Adipocyte (in vitro differentiated cells): ENCODE data around the gene FAHD1.

Experiments used
- DNase-seq: peaks from one replicate; pipeline ENCODE4 v3.0.0-alpha.2; 2015; ENCODE audit warnings: low read depth
- H3K27me3 ChIP-seq: replicated peaks from 2 replicates; pipeline ENCODE4 v1.7.0; 2013; ENCODE audit warnings: mild to moderate bottlenecking, low read length, moderate library complexity; ENCODE audit not compliant: control insufficient read depth, insufficient read depth
- H3K36me3 ChIP-seq: 2 replicates; pipeline ENCODE4 v1.7.0; 2013; ENCODE audit warnings: low read length, mild to moderate bottlenecking, moderate library complexity; ENCODE audit not compliant: control insufficient read depth, insufficient read depth, severe bottlenecking
- H3K4me1 ChIP-seq: 2 replicates; pipeline ENCODE4 v1.7.0; 2013; ENCODE audit warnings: mild to moderate bottlenecking, low read length, moderate library complexity; ENCODE audit not compliant: control insufficient read depth, insufficient read depth
- H3K4me3 ChIP-seq: 2 replicates; pipeline ENCODE4 v1.7.0; 2013; ENCODE audit warnings: mild to moderate bottlenecking, low read length, moderate library complexity
- H3K9ac ChIP-seq: 2 replicates; pipeline ENCODE4 v1.7.0; 2013; ENCODE audit warnings: mild to moderate bottlenecking, low read length, moderate library complexity
- H3K9me3 ChIP-seq: 2 replicates; pipeline ENCODE4 v1.7.0; 2013; ENCODE audit warnings: mild to moderate bottlenecking, low read length, moderate library complexity; ENCODE audit not compliant: control insufficient read depth

FAHD1 gene

GRCh38 chr16:1809281-1809801 is 17.7 kb upstream of the FAHD1 start:
- Histone ChIP-seq H3K27me3 (no peaks in the 10 kb centered on the region), H3K36me3 (peaks cover 45% of the 10 kb centered on the region), H3K4me3 (no peak overlapping the region), H3K4me1 (peaks cover 3% of the 10 kb centered on the region), H3K9me3 (no peaks in the 10 kb centered on the region), H3K9ac (no peak overlapping the region)
- no peak for DNase-seq

- Histone ChIP-seq H3K4me3 (no peak overlapping the region), H3K36me3 (peaks cover 42% of the 10 kb centered on the region), H3K4me1 (peaks cover 3% of the 10 kb centered on the region), H3K9ac (no peak overlapping the region), H3K27me3 (no peaks in the 10 kb centered on the region), H3K9me3 (no peaks in the 10 kb centered on the region)
- no peak for DNase-seq
Observed at GRCh38 chr16:1810106-1810505, 16.9 kb upstream of the FAHD1 start.

- Histone ChIP-seq H3K9me3 (no peaks in the 10 kb centered on the region), H3K4me1 (peaks cover 3% of the 10 kb centered on the region), H3K27me3 (no peaks in the 10 kb centered on the region), H3K4me3 (no peak overlapping the region), H3K9ac (no peak overlapping the region), H3K36me3 (peaks cover 41% of the 10 kb centered on the region)
- no peak for DNase-seq
Observed at GRCh38 chr16:1810536-1810935, 16.5 kb upstream of the FAHD1 start.

GRCh38 chr16:1812732-1813163 is 14.3 kb upstream of the FAHD1 start:
- peak overlapping the region; percentile 32 for H3K9ac ChIP-seq

GRCh38 chr16:1815461-1815860 is 11.5 kb upstream of the FAHD1 start:
- peaks cover 30% of the 10 kb centered on the region for H3K36me3 ChIP-seq
- H3K27me3 ChIP-seq: no peaks in the 10 kb centered on the region
- H3K4me3 ChIP-seq: no peak overlapping the region
- no peak for DNase-seq
- H3K9ac ChIP-seq: no peak overlapping the region
- no peaks in the 10 kb centered on the region for H3K9me3 ChIP-seq
- H3K4me1 ChIP-seq: peaks cover 3% of the 10 kb centered on the region

More at GRCh38 chr16:1812732-1813163, 14.3 kb upstream of the FAHD1 start:
- H3K4me1 ChIP-seq: peaks cover 3% of the 10 kb centered on the region
- peak; percentile 86 for DNase-seq
- no peaks in the 10 kb centered on the region for H3K9me3 ChIP-seq
- H3K4me3 ChIP-seq: no peak overlapping the region
- H3K36me3 ChIP-seq: peaks cover 41% of the 10 kb centered on the region
- no peaks in the 10 kb centered on the region for H3K27me3 ChIP-seq

- Histone ChIP-seq H3K27me3 (no peaks in the 10 kb centered on the region), H3K36me3 (peaks cover 26% of the 10 kb centered on the region), H3K4me3 (no peak overlapping the region), H3K9ac (no peak overlapping the region), H3K9me3 (no peaks in the 10 kb centered on the region), H3K4me1 (peaks cover 3% of the 10 kb centered on the region)
- DNase-seq: no peak
Observed at GRCh38 chr16:1816396-1817275, 10.4 kb upstream of the FAHD1 start.

GRCh38 chr16:1817276-1817589 is 9.8 kb upstream of the FAHD1 start:
- no peaks in the 10 kb centered on the region for H3K27me3 ChIP-seq
- DNase-seq: no peak
- H3K4me1 ChIP-seq: peaks cover 3% of the 10 kb centered on the region
- no peak overlapping the region for H3K9ac ChIP-seq
- H3K4me3 ChIP-seq: no peak overlapping the region
- H3K9me3 ChIP-seq: no peaks in the 10 kb centered on the region
- peaks cover 31% of the 10 kb centered on the region for H3K36me3 ChIP-seq

- peaks cover 3% of the 10 kb centered on the region for H3K4me1 ChIP-seq
- no peak overlapping the region for H3K9ac ChIP-seq
- no peaks in the 10 kb centered on the region for H3K9me3 ChIP-seq
- no peaks in the 10 kb centered on the region for H3K27me3 ChIP-seq
- no peak overlapping the region for H3K4me3 ChIP-seq
- H3K36me3 ChIP-seq: peaks cover 34% of the 10 kb centered on the region
- no peak for DNase-seq
Observed at GRCh38 chr16:1817716-1818115, 9.3 kb upstream of the FAHD1 start.

- Histone ChIP-seq H3K9me3 (no peaks in the 10 kb centered on the region), H3K4me3 (no peak overlapping the region), H3K4me1 (no peaks in the 10 kb centered on the region), H3K27me3 (no peaks in the 10 kb centered on the region), H3K36me3 (peaks cover 34% of the 10 kb centered on the region), H3K9ac (no peak overlapping the region)
- DNase-seq: no peak
Observed at GRCh38 chr16:1818204-1818872, 8.7 kb upstream of the FAHD1 start.

- no peak for DNase-seq
- Histone ChIP-seq H3K9ac (no peak overlapping the region), H3K4me3 (no peak overlapping the region), H3K4me1 (peaks cover 3% of the 10 kb centered on the region), H3K9me3 (no peaks in the 10 kb centered on the region), H3K27me3 (no peaks in the 10 kb centered on the region), H3K36me3 (peaks cover 30% of the 10 kb centered on the region)
Observed at GRCh38 chr16:1818873-1819525, 8.0 kb upstream of the FAHD1 start.

- Histone ChIP-seq H3K36me3 (peaks cover 30% of the 10 kb centered on the region), H3K9me3 (no peaks in the 10 kb centered on the region), H3K4me3 (no peak overlapping the region), H3K27me3 (no peaks in the 10 kb centered on the region), H3K4me1 (peaks cover 3% of the 10 kb centered on the region), H3K9ac (no peak overlapping the region)
- no peak for DNase-seq
Observed at GRCh38 chr16:1819611-1820010, 7.4 kb upstream of the FAHD1 start.
